Tibial nerve (tissue), 4 donors: ENCODE results near the gene FBXO45.

Source experiments
- EP300 ChIP-seq, 2 donors: sonication (generic); formaldehyde crosslinking; IDR thresholded peaks; one replicate each; pipeline ENCODE4 v1.6.1; 2017; ENCODE audit warnings: antibody characterized with exemption in 2 of 2, mild to moderate bottlenecking in 1 of 2
- POLR2A ChIP-seq, 2 donors: fragments of 450-650 bp; IDR thresholded peaks; one replicate each; pipeline ENCODE4 v1.6.1; 2017; ENCODE audit warnings: antibody characterized with exemption in 2 of 2, mild to moderate bottlenecking in 2 of 2, moderate library complexity in 2 of 2
- TF ChIP-seq, protein P1 (sequence below), 5 experiments: fragments of 200-600 bp in 3 of 5; fragments of 450-650 bp in 2 of 5; sonication (generic) in 3 of 5; IDR thresholded peaks; one replicate each; pipeline ENCODE4 v1.5.1; 2016 to 2019; ENCODE audit warnings: antibody characterized with exemption in 5 of 5, mild to moderate bottlenecking in 3 of 5, moderate library complexity in 2 of 5

DNA sequence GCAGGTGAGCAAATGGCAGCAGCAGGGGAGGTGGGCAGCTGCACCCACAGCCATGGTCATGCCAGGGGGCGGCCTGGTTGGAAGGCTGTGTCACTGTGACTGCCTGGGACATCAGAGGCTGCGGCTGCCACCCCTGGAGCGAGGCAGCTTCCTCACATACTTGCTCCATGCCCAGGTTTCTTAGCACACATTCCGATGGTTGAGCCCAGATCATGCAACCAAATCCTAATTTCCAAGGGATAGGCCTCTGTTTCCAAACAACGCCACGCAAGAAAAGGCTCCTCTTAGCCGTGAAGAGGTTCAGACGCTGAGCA lies 59.4 kb downstream of the FBXO45 start:
- TF ChIP-seq, protein P1, sequence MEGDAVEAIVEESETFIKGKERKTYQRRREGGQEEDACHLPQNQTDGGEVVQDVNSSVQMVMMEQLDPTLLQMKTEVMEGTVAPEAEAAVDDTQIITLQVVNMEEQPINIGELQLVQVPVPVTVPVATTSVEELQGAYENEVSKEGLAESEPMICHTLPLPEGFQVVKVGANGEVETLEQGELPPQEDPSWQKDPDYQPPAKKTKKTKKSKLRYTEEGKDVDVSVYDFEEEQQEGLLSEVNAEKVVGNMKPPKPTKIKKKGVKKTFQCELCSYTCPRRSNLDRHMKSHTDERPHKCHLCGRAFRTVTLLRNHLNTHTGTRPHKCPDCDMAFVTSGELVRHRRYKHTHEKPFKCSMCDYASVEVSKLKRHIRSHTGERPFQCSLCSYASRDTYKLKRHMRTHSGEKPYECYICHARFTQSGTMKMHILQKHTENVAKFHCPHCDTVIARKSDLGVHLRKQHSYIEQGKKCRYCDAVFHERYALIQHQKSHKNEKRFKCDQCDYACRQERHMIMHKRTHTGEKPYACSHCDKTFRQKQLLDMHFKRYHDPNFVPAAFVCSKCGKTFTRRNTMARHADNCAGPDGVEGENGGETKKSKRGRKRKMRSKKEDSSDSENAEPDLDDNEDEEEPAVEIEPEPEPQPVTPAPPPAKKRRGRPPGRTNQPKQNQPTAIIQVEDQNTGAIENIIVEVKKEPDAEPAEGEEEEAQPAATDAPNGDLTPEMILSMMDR (IDR thresholded peaks at IDR 0.05): no peak
- TF ChIP-seq POLR2A (IDR thresholded peaks at IDR 0.05): no peak
- no peak for TF ChIP-seq EP300 (IDR thresholded peaks at IDR 0.05)
